Measurements from ENCODE around the gene UNC5A. TPM values are rescaled to one million over a fixed set of nuclear protein-coding genes. Genes with fewer than 3 reads are reported as not detected.

The UNC5A gene
- total RNA-seq, 1 experiment from 2014 or later: 0.05 TPM

- DNase-seq (ENCODE audit: low read depth): no peak
These were observed 33.3 kb downstream of the UNC5A start for GRCh38 chr5:176843673-176844072.

GRCh38 chr5:176844281-176844680 is 33.9 kb downstream of the UNC5A start:
- no peak for DNase-seq (ENCODE audit: low read depth)

- peak; percentile 45 for DNase-seq (ENCODE audit: low read depth)
These were observed 34.5 kb downstream of the UNC5A start for GRCh38 chr5:176844706-176845391.

GRCh38 chr5:176845392-176845713 is 35.0 kb downstream of the UNC5A start:
- no peak for DNase-seq (ENCODE audit: low read depth)

- no peak for DNase-seq (ENCODE audit: low read depth)
These were observed 36.2 kb downstream of the UNC5A start for GRCh38 chr5:176846335-176847140.

GRCh38 chr5:176847148-176847547 is 36.8 kb downstream of the UNC5A start:
- no peak for DNase-seq (ENCODE audit: low read depth)

GRCh38 chr5:176847726-176848290 is 37.4 kb downstream of the UNC5A start:
- DNase-seq (ENCODE audit: low read depth): no peak

GRCh38 chr5:176848651-176849050 is 38.3 kb downstream of the UNC5A start:
- DNase-seq (ENCODE audit: low read depth): no peak

GRCh38 chr5:176849611-176850227 is 39.4 kb downstream of the UNC5A start:
- DNase-seq (ENCODE audit: low read depth): no peak

- no peak for DNase-seq (ENCODE audit: low read depth)
These were observed 40.2 kb downstream of the UNC5A start for GRCh38 chr5:176850371-176851245.

GRCh38 chr5:176851380-176851779 is 41.0 kb downstream of the UNC5A start:
- no peak for DNase-seq (ENCODE audit: low read depth)

GRCh38 chr5:176851871-176852658 is 41.7 kb downstream of the UNC5A start:
- no peak for DNase-seq (ENCODE audit: low read depth)

- no peak for DNase-seq (ENCODE audit: low read depth)
These were observed 42.9 kb downstream of the UNC5A start for GRCh38 chr5:176853151-176853778.

- no peak for DNase-seq (ENCODE audit: low read depth)
These were observed 43.8 kb downstream of the UNC5A start for GRCh38 chr5:176854164-176854563.

GRCh38 chr5:176855598-176855997 is 45.2 kb downstream of the UNC5A start:
- no peak for DNase-seq (ENCODE audit: low read depth)

- DNase-seq (ENCODE audit: low read depth): no peak
These were observed 46.4 kb downstream of the UNC5A start for GRCh38 chr5:176856746-176857145.

GRCh38 chr5:176857216-176857893 is 47.0 kb downstream of the UNC5A start:
- no peak for DNase-seq (ENCODE audit: low read depth)

GRCh38 chr5:176857894-176858273 is 47.5 kb downstream of the UNC5A start:
- DNase-seq (ENCODE audit: low read depth): no peak

GRCh38 chr5:176859916-176860315 is 49.6 kb downstream of the UNC5A start:
- DNase-seq (ENCODE audit: low read depth): no peak

Measured in HT1080 (cell line).